NCI-H1930 (cell line): ENCODE measurements around the gene TRIM17.

Experiments used
- DNase-seq, 2 experiments: peaks; one replicate each; lab custom pipeline; 2025; lab: John Stamatoyannopoulos, UW

Gene TRIM17

GRCh38 chr1:228366866-228367741, 49.6 kb downstream of the TRIM17 start:
- no peak for DNase-seq

- DNase-seq = no peak
Observed at GRCh38 chr1:228366062-228366865, 50.4 kb downstream of the TRIM17 start.

- DNase-seq = no peak
Observed at GRCh38 chr1:228365271-228366061, 51.2 kb downstream of the TRIM17 start.

GRCh38 chr1:228364706-228365213, 51.9 kb downstream of the TRIM17 start:
- no peak for DNase-seq

GRCh38 chr1:228364068-228364705, 52.5 kb downstream of the TRIM17 start:
- DNase-seq = no peak

- DNase-seq = no peak
Observed at GRCh38 chr1:228363686-228364067, 53.0 kb downstream of the TRIM17 start.

- no peak for DNase-seq
Observed at GRCh38 chr1:228362884-228363450, 53.7 kb downstream of the TRIM17 start.

- no peak for DNase-seq
Observed at GRCh38 chr1:228362141-228362883, 54.3 kb downstream of the TRIM17 start.

- DNase-seq = no peak
Observed at GRCh38 chr1:228361314-228362140, 55.1 kb downstream of the TRIM17 start.

GRCh38 chr1:228360533-228361313, 55.9 kb downstream of the TRIM17 start:
- DNase-seq = no peak

- no peak for DNase-seq
Observed at GRCh38 chr1:228359613-228360532, 56.8 kb downstream of the TRIM17 start.

- DNase-seq = no peak
Observed at GRCh38 chr1:228358764-228359612, 57.7 kb downstream of the TRIM17 start.

- DNase-seq = no peak
Observed at GRCh38 chr1:228358039-228358763, 58.5 kb downstream of the TRIM17 start.
